B cell (primary cell): Measurements from ENCODE around the gene TSHR. TPM values are rescaled to one million over a fixed set of nuclear protein-coding genes. Genes with fewer than 3 reads are reported as not detected.

Source experiments
- ATAC-seq: fragments of 200-7000 bp; cut with Tn5 transposase; one replicate; pipeline ENCODE4 v1.10.0; 2021; ENCODE audit warnings: low read depth, mild to moderate bottlenecking, moderate number of reproducible peaks, moderate library complexity
- CTCF ChIA-PET: fragments of 350-600 bp; sonication (Branson Sonifier 250); formaldehyde crosslinking; loops from one replicate; lab custom pipeline; 2021; ENCODE audit warnings: antibody characterized with exemption, inconsistent platforms; lab: Charles Lee
- POLR2A ChIA-PET: fragments of 350-600 bp; sonication (Branson Sonifier 250); formaldehyde crosslinking; loops from one replicate; lab custom pipeline; 2021; ENCODE audit warnings: antibody characterized with exemption; lab: Charles Lee
- DNase-seq: peaks from one replicate; pipeline ENCODE4 v3.0.0; 2013
- H2AFZ ChIP-seq: 2 replicates; pipeline ENCODE4 v1.6.1; 2012; ENCODE audit warnings: mild to moderate bottlenecking, low read depth, low read length; ENCODE audit not compliant: insufficient read depth, poor library complexity, severe bottlenecking
- H3K27ac ChIP-seq, 2 donors: 1 replicate in 1 of 2; 2 replicates in 1 of 2; pipeline ENCODE4 v1.5.1; 2012 to 2013; ENCODE audit warnings: low read length in 2 of 2, mild to moderate bottlenecking in 2 of 2, moderate library complexity in 1 of 2
- H3K27me3 ChIP-seq, 4 experiments: fragments of 200-600 bp in 1 of 4; sonication (generic) in 1 of 4; replicated peaks in 1 of 4; 1 replicate in 2 of 4; 2 replicates in 2 of 4; pipeline versions ENCODE4 v1.6.1 to v1.7.0; 2013 to 2016; ENCODE audit warnings: low read length in 3 of 4, mild to moderate bottlenecking in 2 of 4, mixed read lengths in 1 of 4, moderate library complexity in 1 of 4; ENCODE audit not compliant: insufficient read depth in 4 of 4, control insufficient read depth in 3 of 4; ENCODE audit errors: control extremely low read depth in 1 of 4
- H3K36me3 ChIP-seq, 2 experiments: replicated peaks in 1 of 2; 1 replicate in 1 of 2; 2 replicates in 1 of 2; pipeline versions ENCODE4 v1.6.1 to v1.7.1; 2013; ENCODE audit warnings: low read length in 1 of 2; ENCODE audit not compliant: insufficient read depth in 2 of 2, control insufficient read depth in 1 of 2; ENCODE audit errors: control extremely low read depth in 1 of 2, extremely low read depth in 1 of 2
- H3K4me1 ChIP-seq, 2 donors: fragments of 200-600 bp in 1 of 2; sonication (generic) in 1 of 2; 1 replicate in 1 of 2; 2 replicates in 1 of 2; pipeline versions ENCODE4 v1.5.1 to v1.6.1; 2013 to 2017; ENCODE audit warnings: low read length in 2 of 2; ENCODE audit not compliant: control insufficient read depth in 2 of 2, insufficient read depth in 2 of 2
- H3K4me2 ChIP-seq: replicated peaks from 2 replicates; pipeline ENCODE3; 2012; ENCODE audit warnings: mild to moderate bottlenecking, low read depth, low read length; ENCODE audit not compliant: poor library complexity, severe bottlenecking
- H3K4me3 ChIP-seq, 5 experiments: fragments of 200-600 bp in 1 of 5; sonication (generic) in 1 of 5; 1 replicate in 3 of 5; 2 replicates in 2 of 5; pipeline versions ENCODE4 v1.5.1 to v1.7.0; 2011 to 2016; ENCODE audit warnings: low read length in 4 of 5, mild to moderate bottlenecking in 4 of 5, low read depth in 2 of 5, control low read depth in 1 of 5, moderate library complexity in 1 of 5; ENCODE audit not compliant: insufficient read depth in 1 of 5; ENCODE audit errors: control extremely low read depth in 1 of 5, extremely low read depth in 1 of 5
- H3K79me2 ChIP-seq: fragments of 200-600 bp; sonication (generic); one replicate; pipeline ENCODE4 v1.6.0; 2016; ENCODE audit warnings: low read length; ENCODE audit not compliant: control insufficient read depth, insufficient read depth
- H3K9ac ChIP-seq: fragments of 200-600 bp; sonication (generic); 2 replicates; pipeline ENCODE4 v1.6.1; 2017; ENCODE audit warnings: mild to moderate bottlenecking, low read length, moderate library complexity
- H3K9me3 ChIP-seq, 3 donors: one replicate each; pipeline versions ENCODE4 v1.6.1 to v1.7.1; 2013; ENCODE audit warnings: low read length in 2 of 3; ENCODE audit not compliant: control insufficient read depth in 2 of 3, insufficient read depth in 1 of 3; ENCODE audit errors: control extremely low read depth in 1 of 3
- H4K20me1 ChIP-seq: 2 replicates; pipeline ENCODE4 v1.6.0; 2012; ENCODE audit warnings: mild to moderate bottlenecking, low read length; ENCODE audit not compliant: insufficient read depth, control insufficient read depth, poor library complexity, severe bottlenecking
- H3K27ac Mint-ChIP-seq: one replicate; pipeline ENCODE4 v1.8.0; 2021; ENCODE audit warnings: mixed read lengths
- H3K27me3 Mint-ChIP-seq: one replicate; pipeline ENCODE4 v1.8.0; 2021; ENCODE audit warnings: mixed read lengths
- H3K4me1 Mint-ChIP-seq: one replicate; pipeline ENCODE4 v1.8.0; 2021; ENCODE audit warnings: mixed read lengths
- H3K4me3 Mint-ChIP-seq: one replicate; pipeline ENCODE4 v1.8.0; 2021; ENCODE audit warnings: mixed read lengths
- H3K9me3 Mint-ChIP-seq: one replicate; pipeline ENCODE4 v1.8.0; 2022; ENCODE audit warnings: mixed read lengths; ENCODE audit not compliant: insufficient read depth
- CTCF ChIP-seq: fragments of 200-600 bp; IDR thresholded peaks from one replicate; pipeline ENCODE4 v1.8.0; 2022; ENCODE audit warnings: antibody characterized with exemption, mild to moderate bottlenecking
- EZH2 ChIP-seq: IDR thresholded peaks from 2 replicates; pipeline ENCODE4 v1.6.1; 2012; ENCODE audit warnings: borderline replicate concordance, low read depth, mild to moderate bottlenecking, moderate library complexity, low read length; ENCODE audit not compliant: insufficient read depth, poor library complexity, severe bottlenecking
- WGBS: methylation state at CpG from one replicate; pipeline ENCODE4 v1.1.5; 2013; ENCODE audit warnings: missing lambda C conversion rate; ENCODE audit not compliant: insufficient coverage; 5-methylcytosine and 5-hydroxymethylcytosine counted together
- intact Hi-C: fragments of 100-400 bp; cut with micrococcal nuclease; formaldehyde crosslinking; loops from one replicate; pipeline ENCODE4 v1.10.0; 2022
- polyA plus RNA-seq: library from polyadenylated mRNA; depleted of rRNA; stranded (reverse); fragments of >200 nt; gene quantifications from 2 replicates; pipeline ENCODE4 v1.2.3, GENCODE V29; 2012
- total RNA-seq, 2 donors: library from RNA; stranded (reverse); fragments of 120-200 nt in 1 of 2; gene quantifications; 1 replicate in 1 of 2; 2 replicates in 1 of 2; pipeline versions ENCODE4 v1.2.3 to v1.2.4, GENCODE V29; 2013 to 2022

The TSHR gene
- total and polyA plus RNA-seq, 2 donors (not counting 1 experiment from before 2014, with no cell fraction given) = 0.15 to 0.37 TPM

- peak overlapping the region in 1 of 2 donors; percentile 4 for H3K27ac ChIP-seq
- no CpG with 5 or more reads among the region's 3 CpGs for WGBS
- H2AFZ ChIP-seq = no peak overlapping the region
Measured at GRCh38 chr14:81176241-81176640, 220.8 kb downstream of the TSHR start.

More at GRCh38 chr14:81176241-81176640, 220.8 kb downstream of the TSHR start:
- H3K9ac ChIP-seq = no peak overlapping the region
- POLR2A ChIA-PET = interaction anchor here (1.0 kb wide), 1 partner anchor 45 kb away, joined by 4 read pairs; the partner anchor contains the start of gene GTF2A1
- intact Hi-C loops = no loop called here
- peak; percentile 39 for ATAC-seq
- H3K9me3 Mint-ChIP-seq = no peaks in the 10 kb centered on the region
- peak; percentile 19 for DNase-seq
- peak overlapping the region; percentile 36 for H3K4me3 Mint-ChIP-seq
- H3K36me3 ChIP-seq = peaks cover under 1 to 4% of the 10 kb centered on the region in 2 experiments
- H3K27me3 ChIP-seq = no peaks in the 10 kb centered on the region
- no peak for TF ChIP-seq EZH2
- TF ChIP-seq CTCF = no peak
- CTCF ChIA-PET = interaction anchor here (1.3 kb wide), 1 partner anchor 11 kb away, joined by 4 read pairs; no protein-coding TSS in a partner anchor
- no peaks in the 10 kb centered on the region for H3K27me3 Mint-ChIP-seq
- no peak overlapping the region for H3K4me2 ChIP-seq
- peaks cover 62% of the 10 kb centered on the region for H3K4me1 Mint-ChIP-seq
- H3K4me3 ChIP-seq = no peak overlapping the region
- no peaks in the 10 kb centered on the region for H3K79me2 ChIP-seq
- no peaks in the 10 kb centered on the region for H3K9me3 ChIP-seq
- H3K27ac Mint-ChIP-seq = peak overlapping the region; percentile 54
- no peaks in the 10 kb centered on the region for H4K20me1 ChIP-seq
- H3K4me1 ChIP-seq = peaks cover 10 to 11% of the 10 kb centered on the region in 2 donors
